ENCODE results near the gene MPRIP.

The MPRIP gene

DNA sequence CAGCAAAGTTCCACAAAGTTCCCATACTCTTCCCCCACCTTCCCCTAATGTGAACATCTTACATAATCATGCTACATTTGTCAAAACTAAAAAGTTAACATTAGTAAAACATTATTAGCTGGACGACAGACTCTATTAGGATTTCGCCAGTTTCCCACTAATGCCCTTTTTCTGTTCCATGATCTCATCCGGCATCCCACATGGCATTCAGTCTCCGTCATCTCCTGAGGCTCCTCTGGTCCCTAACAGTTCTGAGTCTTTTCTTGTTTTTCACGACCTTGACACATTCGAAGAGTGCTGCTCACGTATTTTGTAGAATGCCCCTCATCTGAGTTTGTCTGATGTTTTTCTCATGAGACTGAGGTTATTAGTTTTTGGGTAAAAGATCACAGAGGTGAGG, 8.8 kb upstream of the MPRIP start:
- no peak overlapping the region for H3K4me3 ChIP-seq (ENCODE audit: low read length)

DNA sequence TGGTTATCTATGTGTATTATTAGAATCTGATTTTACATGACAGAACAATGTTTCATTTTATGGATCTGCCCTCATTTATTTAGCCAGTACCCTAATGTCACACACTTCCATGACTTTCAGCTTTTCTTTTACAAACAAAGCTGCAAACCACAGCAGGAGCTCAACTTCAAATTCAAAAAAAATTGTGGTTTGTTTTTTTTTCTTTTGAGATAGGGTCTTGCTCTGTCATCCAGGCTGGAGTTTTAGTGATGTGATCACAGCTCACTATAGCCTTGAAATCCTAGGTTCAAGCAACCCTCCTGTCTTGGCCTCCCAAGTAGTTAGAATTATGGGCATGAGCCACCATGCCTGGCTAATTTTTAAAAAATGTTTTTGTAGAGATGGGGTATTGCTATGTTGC, 8.2 kb upstream of the MPRIP start:
- TF ChIP-seq, protein P1, sequence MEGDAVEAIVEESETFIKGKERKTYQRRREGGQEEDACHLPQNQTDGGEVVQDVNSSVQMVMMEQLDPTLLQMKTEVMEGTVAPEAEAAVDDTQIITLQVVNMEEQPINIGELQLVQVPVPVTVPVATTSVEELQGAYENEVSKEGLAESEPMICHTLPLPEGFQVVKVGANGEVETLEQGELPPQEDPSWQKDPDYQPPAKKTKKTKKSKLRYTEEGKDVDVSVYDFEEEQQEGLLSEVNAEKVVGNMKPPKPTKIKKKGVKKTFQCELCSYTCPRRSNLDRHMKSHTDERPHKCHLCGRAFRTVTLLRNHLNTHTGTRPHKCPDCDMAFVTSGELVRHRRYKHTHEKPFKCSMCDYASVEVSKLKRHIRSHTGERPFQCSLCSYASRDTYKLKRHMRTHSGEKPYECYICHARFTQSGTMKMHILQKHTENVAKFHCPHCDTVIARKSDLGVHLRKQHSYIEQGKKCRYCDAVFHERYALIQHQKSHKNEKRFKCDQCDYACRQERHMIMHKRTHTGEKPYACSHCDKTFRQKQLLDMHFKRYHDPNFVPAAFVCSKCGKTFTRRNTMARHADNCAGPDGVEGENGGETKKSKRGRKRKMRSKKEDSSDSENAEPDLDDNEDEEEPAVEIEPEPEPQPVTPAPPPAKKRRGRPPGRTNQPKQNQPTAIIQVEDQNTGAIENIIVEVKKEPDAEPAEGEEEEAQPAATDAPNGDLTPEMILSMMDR (conservative IDR thresholded peaks at IDR 0.05; ENCODE audit: low read length) = no peak
- DNase-seq (ENCODE audit: low read depth) = no peak
- H3K4me3 ChIP-seq (ENCODE audit: low read length) = no peak overlapping the region

More for the DNA sequence above, 8.8 kb upstream of the MPRIP start:
- TF ChIP-seq, protein P1 (conservative IDR thresholded peaks at IDR 0.05; ENCODE audit: low read length) = no peak
- DNase-seq (ENCODE audit: low read depth) = no peak

DNA sequence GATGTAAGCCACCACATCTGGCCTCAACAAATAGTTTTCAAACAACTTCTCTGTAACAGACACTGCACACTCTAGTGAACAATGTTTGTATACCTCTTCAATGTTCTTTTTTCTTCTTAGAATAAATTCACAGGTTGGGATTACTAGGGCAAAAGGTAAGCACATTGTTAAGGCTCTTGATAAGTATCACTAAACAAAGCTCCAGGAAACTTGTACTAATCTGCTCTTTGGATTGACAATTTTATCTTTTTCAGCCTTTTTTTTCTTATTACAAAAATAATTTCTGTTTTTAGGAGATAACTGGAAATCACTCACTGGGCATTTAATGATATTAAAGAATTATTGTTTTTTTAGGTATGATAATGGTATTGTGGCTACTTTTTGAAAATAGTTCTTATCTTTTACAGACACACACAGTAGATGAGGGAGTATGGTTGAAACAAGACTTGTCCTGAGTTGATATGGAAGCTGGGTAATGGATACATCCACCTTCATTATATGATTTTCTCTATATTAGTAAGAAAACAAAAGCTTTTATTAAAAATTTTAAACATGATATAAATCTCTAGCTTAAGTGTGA, 7.7 kb upstream of the MPRIP start:
- no peak overlapping the region for H3K4me3 ChIP-seq (ENCODE audit: low read length)
- DNase-seq (ENCODE audit: low read depth) = no peak

DNA sequence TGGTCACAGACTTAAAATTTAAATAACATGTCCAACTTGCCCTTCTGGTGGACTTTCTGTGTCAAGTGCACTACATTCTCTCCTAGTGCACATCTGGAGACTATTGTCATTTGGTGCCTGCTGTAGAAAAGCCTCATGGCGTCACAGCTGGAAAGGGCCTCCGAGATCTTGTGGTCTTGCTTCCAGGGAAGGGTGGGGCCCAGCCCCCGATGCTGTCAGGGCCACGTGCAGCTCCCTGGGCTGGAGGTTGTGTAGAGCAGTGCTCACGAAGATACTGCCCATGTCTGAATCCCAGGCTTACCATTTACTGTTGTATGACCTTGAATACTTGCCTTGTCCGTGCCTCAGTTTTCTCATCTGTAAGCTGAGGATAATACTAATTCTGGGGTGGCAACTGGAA, 6.8 kb upstream of the MPRIP start:
- no peak overlapping the region for H3K4me3 ChIP-seq (ENCODE audit: low read length)
- no peak for DNase-seq (ENCODE audit: low read depth)
- TF ChIP-seq, protein P1 (conservative IDR thresholded peaks at IDR 0.05; ENCODE audit: low read length) = no peak

More for the DNA sequence above, 7.7 kb upstream of the MPRIP start:
- TF ChIP-seq, protein P1 (conservative IDR thresholded peaks at IDR 0.05; ENCODE audit: low read length) = no peak

DNA sequence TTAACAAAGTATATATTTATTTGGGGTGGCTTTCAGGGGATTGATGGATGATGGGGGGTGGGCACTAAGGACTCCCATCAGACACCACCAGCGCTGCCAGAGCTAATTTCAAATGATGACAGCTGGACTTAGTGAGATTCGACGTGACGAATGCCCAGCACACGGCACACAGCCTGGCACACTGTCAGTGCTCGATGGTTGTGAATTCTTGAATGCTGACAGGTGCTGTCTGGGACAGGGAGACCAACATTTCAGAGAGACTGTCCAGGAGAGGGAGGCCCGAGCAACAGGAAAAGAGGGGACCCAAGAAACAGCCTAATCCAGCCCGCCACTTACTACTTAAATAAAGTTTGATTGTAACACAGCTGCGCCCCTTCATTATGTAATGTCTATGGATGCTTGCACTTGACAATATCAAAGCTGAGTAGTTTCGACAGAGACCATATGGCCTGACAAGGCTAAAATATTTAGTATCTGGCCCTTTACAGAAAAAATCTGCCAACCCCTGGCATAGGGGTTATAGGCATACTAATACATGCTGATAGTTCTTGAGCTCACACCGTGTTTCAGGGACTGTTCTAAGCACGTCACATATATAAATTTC, 6.2 kb upstream of the MPRIP start:
- TF ChIP-seq, protein P1 (conservative IDR thresholded peaks at IDR 0.05; ENCODE audit: low read length) = no peak
- DNase-seq (ENCODE audit: low read depth) = no peak
- H3K4me3 ChIP-seq (ENCODE audit: low read length) = no peak overlapping the region

DNA sequence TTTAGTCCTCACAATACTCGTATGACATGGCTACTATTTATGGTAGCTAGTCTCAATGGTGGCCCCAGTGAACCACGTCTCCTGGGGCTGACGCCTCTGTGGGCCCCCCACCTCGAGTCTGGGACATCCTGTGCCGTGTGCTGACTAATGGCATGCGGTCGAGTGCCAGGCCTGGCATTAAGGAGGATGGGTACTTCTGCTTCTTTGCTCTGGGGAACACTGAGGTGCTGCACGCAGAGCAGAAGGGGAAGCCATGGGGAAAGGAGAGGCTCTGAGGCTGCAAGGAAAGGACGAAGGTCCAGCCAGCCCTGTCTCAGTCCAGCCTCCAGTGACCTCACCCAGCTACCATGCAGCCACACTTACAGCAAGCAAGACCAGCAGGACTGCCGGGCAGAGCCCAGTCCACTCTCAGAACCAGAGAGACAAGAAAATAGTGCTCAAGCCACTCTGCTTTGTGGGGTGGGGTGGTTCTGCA, 5.7 kb upstream of the MPRIP start:
- TF ChIP-seq, protein P1 (conservative IDR thresholded peaks at IDR 0.05; ENCODE audit: low read length) = no peak
- DNase-seq (ENCODE audit: low read depth) = no peak
- H3K4me3 ChIP-seq (ENCODE audit: low read length) = no peak overlapping the region

DNA sequence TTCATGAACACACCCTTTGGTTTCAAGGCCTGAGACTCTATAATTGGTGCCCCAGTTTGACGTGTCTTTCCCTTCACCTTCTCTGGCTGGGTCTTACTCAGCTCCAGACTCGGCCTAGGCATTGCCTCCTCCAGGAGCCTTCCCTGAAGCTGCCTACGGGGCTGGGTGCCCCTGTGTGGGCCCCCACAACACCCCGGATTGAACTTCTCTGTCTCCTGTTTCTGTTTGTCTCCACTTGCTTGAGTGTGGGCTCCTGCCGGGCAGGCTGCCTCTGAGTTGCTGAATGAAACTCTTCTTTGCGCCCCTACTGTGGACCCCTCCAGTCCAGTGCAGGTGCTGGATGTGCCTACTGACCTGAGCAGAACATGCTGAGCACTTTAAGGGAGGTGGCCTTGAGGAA, 2.3 kb upstream of the MPRIP start:
- H3K4me3 ChIP-seq (ENCODE audit: low read length) = no peak overlapping the region
- TF ChIP-seq, protein P1 (conservative IDR thresholded peaks at IDR 0.05; ENCODE audit: low read length) = no peak

More for the DNA sequence above, 2.3 kb upstream of the MPRIP start:
- DNase-seq (ENCODE audit: low read depth) = no peak

Data from AG10803 (cell line).